HPDE6-E6E7 (cell line): Measurements from ENCODE around the gene POU2F1.

Experiments used
- DNase-seq: peaks from one replicate; pipeline ENCODE4 v3.0.0; 2011; ENCODE audit warnings: missing footprints; ENCODE audit errors: extremely low spot score

POU2F1 gene

DNA sequence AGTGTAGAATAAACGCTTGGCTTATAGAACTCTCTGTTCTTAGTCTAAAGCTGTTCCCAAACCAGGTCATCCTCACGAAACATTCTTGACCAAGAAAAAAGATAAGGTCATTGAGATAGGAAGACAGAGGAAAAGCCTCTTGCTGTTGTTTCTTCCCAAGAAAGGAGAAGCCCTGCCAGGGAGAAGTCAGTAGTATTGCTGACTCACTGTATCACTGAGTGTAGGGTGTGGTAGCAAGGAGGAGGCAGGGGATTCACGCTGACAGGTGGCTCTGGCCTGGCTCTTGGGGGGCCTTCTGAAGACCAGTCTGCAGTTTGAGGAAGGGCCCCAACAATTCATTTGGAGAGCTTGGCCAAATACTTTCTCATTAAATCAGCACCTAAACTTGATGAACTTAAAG lies 199.8 kb downstream of the POU2F1 start:
- DNase-seq = no peak

DNA sequence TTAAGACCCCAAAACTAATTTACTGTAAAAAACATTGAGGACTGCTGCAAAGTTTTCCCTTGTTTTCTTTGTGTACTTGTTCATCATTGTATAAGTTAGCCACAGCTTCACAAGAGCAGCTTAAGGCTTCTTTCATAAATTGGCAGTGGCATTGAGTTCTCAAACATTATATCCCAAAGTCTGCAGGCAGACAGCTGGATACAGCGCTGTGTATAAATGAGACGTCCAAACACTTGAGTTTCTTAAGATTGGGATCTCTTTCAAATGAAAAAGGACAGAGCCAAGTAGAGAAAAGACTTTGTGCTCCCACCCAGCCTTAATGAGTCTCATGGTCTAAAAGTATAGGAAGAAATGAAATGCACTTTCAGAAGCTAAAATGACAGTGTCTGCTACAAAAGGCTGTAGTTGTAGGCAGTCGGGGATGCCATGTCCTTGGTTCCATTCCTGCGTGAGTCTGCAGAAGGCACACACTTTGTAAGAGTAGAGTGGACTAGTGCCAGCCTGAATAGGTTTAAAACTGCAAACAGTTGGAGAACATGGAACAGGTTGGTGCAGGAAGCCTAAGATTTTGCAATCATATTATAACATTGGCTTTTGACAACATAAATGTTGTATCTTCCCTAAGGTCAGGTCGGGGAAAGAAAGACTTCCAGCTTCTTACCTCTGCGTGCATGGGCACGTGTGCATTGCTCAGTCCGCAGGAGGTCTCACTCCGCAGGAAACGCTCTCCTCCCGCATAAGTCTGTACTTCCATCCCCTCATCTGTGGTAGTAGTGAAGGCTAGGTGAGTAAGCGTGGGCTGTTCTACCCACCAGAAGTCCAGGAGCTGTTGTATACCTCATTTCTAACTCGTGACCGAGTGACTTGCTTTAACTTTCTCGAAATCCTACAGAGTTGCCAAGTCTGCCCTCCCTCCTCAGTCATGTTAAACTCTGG lies 203.3 kb downstream of the POU2F1 start:
- no peak for DNase-seq

DNA sequence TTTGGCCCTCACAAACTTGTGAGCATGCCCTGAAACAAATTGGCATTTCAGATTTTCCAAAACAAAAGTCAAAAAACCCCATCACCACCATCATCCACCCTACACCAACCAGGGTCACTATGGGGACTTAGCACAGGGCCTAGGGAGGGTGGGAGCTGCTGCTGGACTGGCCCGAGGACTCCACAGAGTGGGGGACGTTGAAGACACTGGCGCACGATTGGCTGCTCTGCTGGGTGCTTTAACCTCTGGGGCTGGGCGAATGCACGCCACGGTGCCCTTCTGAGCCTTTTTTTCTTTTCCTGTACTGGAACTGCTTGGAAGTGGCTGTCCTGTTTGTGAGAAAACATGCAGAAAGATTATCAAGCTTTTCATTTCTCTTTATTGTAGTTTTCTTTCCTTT lies 204.8 kb downstream of the POU2F1 start:
- no peak for DNase-seq

DNA sequence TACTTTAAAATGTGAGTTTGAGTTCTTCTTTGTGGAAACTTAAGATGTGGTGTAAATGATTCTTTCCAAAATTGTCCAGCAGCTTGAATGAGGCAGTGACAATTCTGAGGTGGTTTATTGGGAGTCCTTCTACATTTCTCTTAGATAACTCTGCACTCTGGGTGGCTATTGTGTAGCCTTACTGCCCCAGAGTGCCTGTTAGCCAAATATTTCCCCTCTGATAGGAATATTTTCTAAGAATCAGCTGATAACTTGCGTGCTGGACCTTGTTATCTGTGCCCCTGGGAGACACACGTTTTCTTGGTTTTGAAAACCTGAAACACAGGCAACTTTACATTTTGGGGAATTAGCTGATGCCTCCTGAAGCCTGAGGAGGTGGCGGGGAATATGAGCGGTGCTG lies 206.0 kb downstream of the POU2F1 start:
- DNase-seq = no peak

DNA sequence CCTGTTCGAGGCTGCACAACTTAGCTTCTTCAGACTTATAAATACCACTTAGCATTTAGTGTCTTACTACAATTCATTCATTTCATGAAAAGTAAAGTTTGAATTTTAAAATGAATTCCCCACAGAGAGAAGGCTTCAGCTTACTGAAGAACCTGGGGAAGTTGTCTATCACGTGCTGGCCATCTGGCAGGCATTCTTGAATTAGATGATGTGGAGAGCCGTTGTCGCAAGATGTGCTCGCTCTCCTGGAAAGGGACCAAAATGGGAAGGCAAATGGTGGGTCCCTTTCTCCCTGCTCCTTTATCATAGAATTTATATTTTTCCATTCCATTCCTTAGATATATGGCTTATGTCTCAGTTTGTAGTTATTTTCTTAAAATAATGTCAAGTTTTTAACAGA lies 207.2 kb downstream of the POU2F1 start:
- no peak for DNase-seq

DNA sequence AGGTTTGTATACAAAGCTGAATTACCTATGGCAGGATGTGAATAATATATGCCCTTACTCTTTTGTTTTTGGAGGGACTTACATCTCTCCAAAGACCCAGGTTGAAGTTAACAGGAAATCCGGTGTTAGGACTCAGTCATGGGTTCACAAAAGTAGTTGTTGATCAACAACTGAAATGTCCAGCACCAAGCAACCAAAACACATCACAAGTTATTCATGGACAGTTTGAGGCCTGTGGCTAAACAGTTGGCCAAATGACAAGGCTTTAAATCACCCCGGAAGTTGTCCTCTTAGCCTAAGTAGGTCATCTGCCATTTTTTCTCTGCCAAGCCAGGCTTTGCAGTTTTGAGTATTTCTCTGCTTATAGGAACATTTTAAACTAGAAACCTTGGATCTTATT lies 207.7 kb downstream of the POU2F1 start:
- no peak for DNase-seq

DNA sequence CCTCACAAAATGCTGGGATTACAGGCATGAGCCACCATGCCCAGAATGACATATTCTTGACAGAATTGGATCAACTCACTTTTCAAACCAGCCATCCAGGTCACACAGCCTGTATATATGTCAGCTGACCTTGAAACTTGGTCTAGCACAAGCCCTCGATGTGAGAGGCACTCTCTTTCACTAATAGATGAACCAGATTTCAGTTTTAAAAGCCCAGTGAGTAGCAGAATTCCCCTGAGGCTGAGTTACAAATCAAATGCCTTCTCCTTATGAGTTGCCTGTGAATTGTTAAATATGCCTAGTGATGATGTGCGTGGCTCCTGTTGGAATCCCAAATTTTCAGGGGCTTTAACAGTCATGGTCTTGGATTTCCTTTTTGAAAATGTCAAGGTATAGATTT lies 208.9 kb downstream of the POU2F1 start:
- DNase-seq = no peak

DNA sequence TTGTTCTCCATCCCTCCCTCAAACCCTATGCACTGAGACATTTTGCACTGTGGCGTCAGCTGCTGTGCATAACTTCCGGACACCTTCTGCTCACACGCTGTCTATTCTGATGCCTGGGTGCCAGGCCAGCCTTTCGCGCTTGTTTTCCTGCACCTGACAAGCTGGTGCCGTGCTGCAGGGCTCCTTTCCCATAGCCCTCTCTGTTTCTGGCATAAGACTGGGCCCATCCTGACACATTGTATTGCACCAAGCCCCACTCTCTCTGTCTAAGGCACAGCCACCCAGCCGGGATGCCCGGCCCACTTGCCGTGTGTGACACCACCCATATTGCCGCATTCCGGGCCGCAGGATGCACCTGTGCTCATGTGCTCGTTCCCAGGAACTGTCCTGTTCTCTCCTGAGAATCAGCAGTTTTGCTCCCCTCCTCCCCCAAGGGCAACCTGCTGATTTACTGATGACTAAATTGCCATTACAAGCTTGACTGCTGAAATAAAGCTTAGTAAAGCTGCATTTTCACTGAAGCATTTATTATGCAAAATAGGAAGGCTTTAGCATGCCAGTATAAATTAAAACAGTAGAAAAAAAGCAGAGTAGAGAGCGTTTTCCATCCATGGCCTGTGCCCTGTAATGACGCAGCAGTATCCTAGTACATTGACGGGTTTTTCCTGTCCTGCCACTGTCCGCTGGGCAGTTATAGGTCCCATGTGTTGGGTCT lies 209.6 kb downstream of the POU2F1 start:
- no peak for DNase-seq

DNA sequence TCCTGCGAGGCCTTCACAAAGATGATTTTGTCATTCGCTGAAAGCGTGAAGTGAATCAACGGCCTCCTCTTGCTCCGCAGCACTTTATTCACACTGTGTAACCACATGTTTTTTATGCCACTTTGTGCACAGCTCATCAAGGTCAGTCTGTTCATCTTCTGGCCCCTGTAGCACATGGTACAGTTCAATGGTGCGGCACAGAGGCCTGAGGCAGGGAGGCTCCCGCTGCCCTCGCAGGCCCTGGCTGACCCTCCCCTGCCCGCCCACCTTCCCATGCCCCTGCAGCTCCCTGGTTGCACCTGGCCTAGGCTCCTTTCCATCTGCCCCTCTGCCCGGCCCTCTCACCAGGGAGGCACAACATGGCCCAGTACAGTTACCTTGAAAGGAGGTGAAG lies 210.2 kb downstream of the POU2F1 start:
- no peak for DNase-seq

DNA sequence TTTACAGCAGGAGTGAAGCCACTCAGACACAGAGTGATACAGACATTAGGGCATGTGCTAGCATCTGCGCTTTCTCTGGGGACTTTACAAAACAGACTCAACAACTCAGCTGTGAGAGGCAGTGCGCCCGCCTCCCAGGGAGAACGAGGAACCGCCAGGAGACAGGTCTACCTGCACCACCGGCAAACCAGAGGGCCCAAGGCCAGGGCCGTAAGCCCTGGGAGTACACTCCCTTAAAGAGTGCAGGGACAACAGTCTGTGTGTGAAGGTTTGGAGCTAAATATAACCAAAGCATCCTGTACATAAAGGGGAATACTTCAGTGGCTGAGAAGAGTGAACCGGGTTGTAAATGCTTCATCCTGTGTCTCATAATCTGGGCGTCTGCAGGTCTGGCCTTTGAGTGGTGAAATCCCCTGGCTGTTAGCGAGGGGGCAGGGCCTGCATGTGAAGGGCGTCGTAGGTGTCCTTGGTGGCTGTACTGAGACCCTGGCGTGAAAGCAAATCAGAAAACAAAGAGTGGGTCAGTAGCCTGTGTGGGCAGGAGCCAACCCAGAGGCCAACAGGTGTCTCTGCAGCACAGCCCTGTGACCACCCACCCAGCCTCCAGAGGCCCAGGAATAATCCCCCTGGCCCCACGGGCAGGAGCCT lies 210.7 kb downstream of the POU2F1 start:
- DNase-seq = no peak

DNA sequence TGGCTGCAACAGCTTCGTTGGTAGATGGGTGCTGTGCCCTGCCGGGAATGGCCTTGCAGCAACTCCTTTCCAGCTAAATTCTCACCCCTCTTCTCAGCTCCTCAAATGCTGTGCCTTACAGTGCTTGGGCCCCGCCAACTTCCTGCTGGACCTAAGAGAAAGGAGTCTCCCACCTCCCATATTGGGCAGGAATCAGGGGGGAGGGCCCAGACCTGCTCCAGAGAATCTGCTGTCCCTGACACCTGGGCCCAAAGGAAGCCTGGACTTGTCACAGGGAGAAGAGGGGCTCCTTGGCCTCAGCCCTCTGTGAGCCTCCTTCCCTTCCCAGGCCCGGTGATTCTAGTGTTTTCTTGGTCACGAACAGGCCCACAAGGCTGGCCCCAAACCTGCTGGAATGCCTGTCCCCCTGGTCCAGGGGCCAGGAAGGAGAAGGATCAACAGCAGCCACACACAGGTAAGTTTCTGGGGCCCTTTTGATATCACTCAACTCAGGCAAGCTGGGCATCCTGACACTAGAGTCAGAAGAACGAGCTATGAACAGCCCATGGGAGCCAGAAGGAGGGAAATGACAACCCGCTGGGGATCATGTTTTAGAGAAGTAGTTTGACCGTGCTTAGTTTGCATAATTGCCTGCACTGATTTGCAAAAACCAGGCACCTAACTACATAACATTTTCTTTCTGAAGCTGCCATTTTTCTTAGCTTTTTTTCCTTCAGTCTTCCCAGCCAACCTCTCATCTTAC lies 211.4 kb downstream of the POU2F1 start:
- no peak for DNase-seq

DNA sequence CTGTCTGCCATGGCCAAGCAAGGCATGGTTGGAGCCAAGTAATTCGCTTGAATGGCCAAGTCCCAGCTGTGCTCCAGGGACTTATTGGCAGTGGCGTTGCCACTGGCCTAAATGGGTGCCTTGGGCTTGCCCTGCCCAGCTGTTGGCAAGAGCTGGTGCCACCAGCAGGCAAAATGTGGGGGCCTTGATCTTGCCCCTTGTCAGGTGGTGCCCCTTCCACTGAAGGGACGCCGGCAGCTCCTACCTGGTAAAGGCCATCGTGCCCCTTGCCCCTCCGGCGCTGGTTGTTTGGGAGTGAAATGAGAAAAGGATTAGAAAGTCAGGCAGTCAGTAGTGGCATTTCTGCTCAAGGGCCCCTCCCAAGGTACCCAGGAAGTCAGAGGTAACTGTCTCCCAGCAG lies 212.1 kb downstream of the POU2F1 start:
- no peak for DNase-seq

DNA sequence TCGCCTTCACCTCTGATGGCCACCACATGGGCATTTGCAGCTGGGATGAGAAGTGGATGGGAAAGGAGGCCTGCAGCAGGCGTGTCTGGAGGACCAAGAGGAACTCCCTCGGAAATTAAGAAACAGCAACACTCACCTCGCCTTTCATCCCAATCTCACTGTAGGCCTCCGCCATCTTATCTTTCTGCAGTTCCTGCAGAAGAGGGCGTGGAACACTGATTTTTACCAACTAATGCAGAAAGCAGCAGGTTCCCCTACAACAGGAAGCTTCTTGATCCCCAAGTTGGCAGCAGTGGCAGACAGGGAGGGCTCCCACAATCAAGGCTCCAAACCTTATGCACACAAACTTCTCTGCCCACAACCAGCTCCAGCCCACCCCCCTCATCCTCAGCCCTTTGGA lies 213.2 kb downstream of the POU2F1 start:
- DNase-seq = no peak

DNA sequence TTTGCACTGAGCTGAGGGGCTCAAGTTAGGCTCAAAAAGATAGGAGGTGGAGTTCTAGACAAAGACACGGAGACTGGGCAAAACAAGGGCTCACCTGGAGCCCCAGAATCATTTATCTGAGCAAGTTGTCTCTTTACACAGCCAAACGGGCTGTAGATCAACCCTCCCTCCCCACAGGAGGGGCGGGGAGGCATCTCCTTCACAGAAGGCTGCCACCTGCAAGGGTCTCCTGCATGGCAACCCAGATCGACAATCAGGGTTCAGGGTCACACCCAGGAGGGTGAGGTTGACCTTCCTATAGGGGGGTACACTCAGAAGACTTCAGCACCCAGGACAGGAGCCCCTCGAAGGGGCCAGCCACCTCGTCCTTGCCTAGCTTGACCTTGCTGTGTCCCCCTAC lies 213.6 kb downstream of the POU2F1 start:
- DNase-seq = no peak

DNA sequence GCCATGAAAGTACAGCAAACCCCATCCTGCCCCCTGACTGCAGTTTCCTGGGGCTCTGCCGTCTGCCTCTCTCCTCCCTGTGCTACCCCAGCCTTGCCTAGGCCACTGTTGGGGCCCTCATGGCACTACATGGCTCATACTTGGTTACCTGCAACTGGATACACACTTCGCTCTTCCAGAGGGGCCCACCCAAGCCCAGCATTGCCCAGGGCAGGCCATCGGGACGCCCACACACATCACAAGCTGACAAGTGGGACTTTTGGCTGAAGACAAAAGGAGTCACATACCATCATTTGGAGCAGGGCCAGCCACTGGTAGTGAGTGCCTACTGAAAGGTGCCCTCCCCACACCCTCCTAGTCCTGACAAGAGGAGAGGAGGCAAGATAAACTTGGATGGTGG lies 214.8 kb downstream of the POU2F1 start:
- no peak for DNase-seq

DNA sequence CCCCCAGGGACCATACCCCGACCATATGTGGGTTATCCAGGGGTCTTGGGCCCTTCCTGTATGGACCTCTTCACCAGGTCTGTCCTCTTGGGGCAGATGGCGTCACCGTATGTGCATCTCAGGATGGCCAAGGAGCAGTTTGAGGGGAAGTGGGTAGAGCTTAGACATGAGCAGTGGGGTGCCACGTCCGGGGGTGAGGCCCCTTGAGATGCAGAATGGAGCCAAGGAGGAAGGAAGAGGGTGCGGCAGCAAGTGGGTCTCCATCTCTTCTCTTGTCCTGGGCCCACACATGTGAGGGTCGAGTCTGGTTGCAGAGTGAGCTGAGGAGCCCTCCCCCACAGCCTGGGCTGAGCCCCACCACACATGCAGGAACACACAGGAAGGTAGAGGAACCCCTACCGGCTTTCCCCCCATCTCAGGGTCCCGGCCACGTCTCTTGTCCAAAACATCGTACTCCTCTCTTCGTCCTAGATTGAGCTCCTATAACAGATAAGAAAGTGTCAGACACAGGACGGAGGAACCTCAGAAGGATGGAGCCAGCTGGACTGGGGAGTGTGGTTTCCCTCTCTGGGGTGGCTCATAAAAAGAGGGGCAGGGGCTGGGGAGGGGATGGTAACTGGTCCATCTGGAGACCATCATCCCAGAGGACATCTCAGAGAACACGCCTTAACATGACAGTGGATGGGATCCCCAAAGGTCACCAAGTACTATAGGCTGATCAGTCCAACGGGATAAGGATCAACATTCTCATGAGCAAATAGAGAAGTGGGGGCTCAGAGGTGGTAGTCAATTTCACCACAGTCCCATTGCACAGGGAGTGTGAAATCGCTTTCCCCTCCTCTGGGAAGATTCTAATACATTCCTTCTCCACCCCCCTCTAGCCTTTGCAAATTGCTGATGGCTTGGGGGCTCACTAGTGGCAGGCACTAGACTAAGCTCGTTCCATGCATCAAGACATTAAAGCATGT lies 217.8 kb downstream of the POU2F1 start:
- no peak for DNase-seq

DNA sequence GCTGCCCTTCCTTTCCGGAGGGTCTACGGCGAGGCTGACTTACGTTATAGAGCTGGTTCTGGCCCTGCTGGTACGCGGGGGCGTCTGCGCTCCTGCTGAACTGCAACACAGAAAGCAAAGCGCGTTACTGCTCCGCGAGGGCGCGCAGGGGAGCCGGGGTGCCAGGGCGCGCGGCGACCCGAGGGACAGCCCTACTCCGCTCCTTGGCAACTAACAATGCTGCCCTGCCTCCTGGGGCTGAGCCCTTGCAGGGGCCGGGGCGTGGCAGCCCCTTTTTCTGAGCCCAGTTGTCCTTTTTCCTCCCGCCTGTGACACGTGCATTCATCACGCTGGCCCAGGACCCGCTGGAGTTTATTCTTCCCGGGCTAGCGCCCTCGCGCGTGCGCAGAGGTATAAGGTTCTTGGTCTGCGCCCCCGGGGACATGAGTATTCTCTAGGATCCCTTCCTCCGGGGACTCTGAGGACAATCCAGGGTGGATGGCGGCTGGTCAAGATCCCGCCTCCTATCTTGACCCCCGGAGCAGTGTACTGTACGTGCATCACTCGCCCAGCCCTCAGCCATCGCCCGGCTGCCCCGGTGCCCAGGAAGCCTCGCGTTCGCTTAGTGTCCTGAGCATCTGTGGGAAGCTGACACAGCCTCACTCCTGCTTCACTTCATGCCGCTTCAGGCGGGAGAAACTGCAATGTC lies 218.8 kb downstream of the POU2F1 start:
- DNase-seq = peak; percentile 52

DNA sequence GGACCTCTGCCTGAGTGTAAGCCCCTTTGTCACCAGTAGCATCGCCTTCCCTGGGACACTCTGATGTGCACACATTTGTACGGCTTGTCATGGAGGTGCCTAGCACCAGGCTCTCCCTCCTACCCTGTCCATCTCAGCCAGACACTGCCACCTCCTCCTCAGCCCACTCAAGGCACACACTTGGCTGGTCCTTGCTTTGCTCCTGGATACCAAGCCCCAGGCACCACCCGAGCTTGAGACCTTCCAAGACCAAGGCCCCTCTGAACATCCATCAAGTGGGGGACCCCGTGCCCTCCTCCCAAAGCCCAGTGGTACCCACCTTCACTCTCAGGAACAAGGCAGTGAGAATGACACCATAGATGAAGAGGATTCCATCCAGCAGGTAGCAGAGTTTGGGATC lies 219.7 kb downstream of the POU2F1 start:
- no peak for DNase-seq

DNA sequence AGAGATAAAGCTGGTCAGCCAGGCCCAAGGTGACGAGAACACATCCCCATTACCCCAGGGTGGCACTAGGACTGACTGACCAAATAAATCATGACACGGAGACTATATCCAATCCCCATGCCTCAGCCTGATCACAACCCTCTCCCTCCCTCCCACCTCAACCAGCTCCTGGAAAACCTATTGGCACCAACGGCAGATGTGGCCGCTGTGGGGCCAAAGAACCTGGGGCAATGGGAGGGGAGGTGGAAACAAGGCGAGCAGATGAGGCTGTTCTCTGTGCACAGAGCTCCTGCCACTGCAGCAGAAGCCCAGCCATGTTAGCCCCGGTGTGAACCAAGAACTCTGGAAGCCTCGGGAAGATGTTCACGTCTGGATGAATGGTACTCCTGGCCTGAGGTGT lies 220.1 kb downstream of the POU2F1 start:
- DNase-seq = no peak

DNA sequence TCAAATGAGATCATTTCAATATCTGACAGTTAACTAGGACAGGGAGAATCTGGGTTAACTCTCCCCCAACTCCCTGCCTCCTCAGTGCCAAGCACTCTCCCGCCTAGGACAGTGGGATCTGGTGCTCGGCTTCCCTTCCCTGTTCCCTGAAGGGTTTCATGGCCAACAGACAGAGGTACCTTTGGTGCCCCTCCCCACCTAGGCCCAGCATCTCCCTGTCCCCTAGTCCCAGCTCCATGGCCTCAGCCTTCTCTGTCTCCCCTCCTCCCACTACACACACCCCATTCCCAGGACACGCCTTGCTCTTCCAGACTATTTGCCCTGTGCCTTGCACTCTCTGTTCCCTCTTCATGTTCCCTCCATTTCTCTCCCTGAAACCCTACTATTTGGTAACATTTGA lies 220.5 kb downstream of the POU2F1 start:
- no peak for DNase-seq
